ENCODE data around the gene ASB13.

DNA sequence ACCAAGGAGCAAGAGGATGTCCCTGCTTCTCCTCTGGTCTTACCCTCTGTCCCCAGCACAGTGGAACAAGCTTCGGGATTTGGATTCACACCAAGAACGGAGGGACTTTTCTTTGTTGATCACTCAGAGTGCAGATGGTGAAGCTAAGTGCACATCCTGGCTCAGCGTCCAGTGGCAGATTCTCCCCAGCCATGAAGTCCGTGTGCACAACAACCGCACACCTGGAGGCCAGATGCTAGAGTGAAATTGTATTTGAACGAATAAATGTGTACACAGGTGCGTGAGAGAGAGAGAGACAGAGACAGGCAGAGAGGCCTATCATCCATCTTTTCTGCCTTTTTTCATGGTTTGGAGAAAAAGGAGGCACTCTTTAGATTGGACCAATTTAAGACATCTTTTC lies 31.5 kb downstream of the ASB13 start:
- TF ChIP-seq SUZ12 (IDR thresholded peaks at IDR 0.05; ENCODE audit: extremely low read depth, insufficient read depth, insufficient read length) (no peak), ZNF274 (IDR thresholded peaks at IDR 0.05; ENCODE audit: low read depth, low read length) (no peak), YY1 (IDR thresholded peaks at IDR 0.05; ENCODE audit: insufficient read depth, insufficient read length) (no peak)
